Measurements from ENCODE around the gene DDX39B. TPM values are rescaled to one million over a fixed set of nuclear protein-coding genes. Genes with fewer than 3 reads are reported as not detected.

Gene DDX39B
- total RNA-seq, 2 experiments from 2014 or later, result 420 to 442 TPM

DNA sequence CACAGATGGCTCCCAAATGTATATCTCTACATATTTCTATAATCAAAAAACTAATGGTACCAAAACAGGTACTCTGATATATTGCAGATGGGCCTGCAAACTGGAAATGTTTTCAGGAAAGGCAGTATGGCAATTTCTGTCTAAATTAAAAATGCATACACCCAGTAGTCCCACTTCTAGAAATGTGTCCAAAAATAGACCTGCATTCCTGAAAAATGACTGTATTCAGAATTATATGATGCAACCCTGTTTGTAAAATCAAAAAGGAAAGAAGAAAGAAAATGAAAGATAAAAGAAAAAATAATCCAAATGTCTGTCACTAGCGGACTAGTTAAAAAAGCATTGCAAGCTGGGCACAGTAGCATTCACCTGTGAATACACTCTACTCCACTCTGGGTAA is 56.7 kb downstream of the DDX39B start:
- H3K27ac Mint-ChIP-seq, result no peak overlapping the region
- no peak overlapping the region for H3K4me3 Mint-ChIP-seq
- CTCF ChIA-PET, result no interaction called here
- no peaks in the 10 kb centered on the region for H3K9me3 Mint-ChIP-seq
- POLR2A ChIA-PET, result no interaction called here
- peaks cover 8% of the 10 kb centered on the region for H3K36me3 Mint-ChIP-seq (ENCODE audit: low read depth)
- H3K4me1 Mint-ChIP-seq, result peaks cover 17% of the 10 kb centered on the region
- H3K27me3 Mint-ChIP-seq, result no peaks in the 10 kb centered on the region
- no peak for DNase-seq

DNA sequence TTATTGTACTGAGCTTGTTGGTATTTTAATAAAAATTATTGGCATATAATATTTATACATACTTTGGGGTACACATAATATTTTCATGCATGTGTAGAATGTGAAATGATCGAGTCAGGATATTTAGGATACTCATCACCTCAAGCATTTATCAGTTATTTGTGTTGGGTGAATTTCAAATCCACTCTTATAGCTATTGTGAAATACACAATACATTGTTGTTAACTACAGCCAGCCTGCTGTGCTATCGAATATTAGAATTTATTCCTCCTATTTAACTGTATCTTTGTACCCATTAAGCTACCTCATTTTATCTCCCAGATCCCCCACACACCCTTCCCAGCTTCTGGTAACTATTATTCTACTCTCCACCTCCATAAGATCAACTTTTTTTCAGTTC is 58.4 kb downstream of the DDX39B start:
- Mint-ChIP-seq H3K36me3 (ENCODE audit: low read depth) (no peaks in the 10 kb centered on the region), H3K9me3 (no peaks in the 10 kb centered on the region), H3K27me3 (no peaks in the 10 kb centered on the region), H3K4me3 (no peak overlapping the region), H3K27ac (no peak overlapping the region), H3K4me1 (peaks cover 10% of the 10 kb centered on the region)
- ChIA-PET POLR2A (no interaction called here), CTCF (interaction anchor here (0.6 to 0.7 kb wide), 2 partner anchors 10 to 15 kb away, joined by 3 to 5 read pairs; no protein-coding TSS in a partner anchor)
- no peak for DNase-seq

GRCh38 chr6:31480574-31480973 is 61.2 kb downstream of the DDX39B start:
- ChIA-PET POLR2A (no interaction called here), CTCF (no interaction called here)

More at GRCh38 chr6:31480574-31480973, 61.2 kb downstream of the DDX39B start:
- H3K27me3 Mint-ChIP-seq, result no peaks in the 10 kb centered on the region
- H3K4me1 Mint-ChIP-seq, result no peaks in the 10 kb centered on the region
- H3K27ac Mint-ChIP-seq, result no peak overlapping the region
- H3K9me3 Mint-ChIP-seq, result no peaks in the 10 kb centered on the region
- no peaks in the 10 kb centered on the region for H3K36me3 Mint-ChIP-seq (ENCODE audit: low read depth)
- H3K4me3 Mint-ChIP-seq, result no peak overlapping the region
- DNase-seq, result no peak

Other genes starting within 250 kb of the DDX39B start
- 1,000 to 10,000 TPM; 4,654 to 4,702 TPM for gene HLA-B, start 184.8 kb downstream of the DDX39B start, total RNA-seq
- gene MICA, start 138.4 kb downstream of the DDX39B start, total RNA-seq, result 10 to 100 TPM; 10.5 to 10.8 TPM
- 10 to 100 TPM; 54.2 to 55.7 TPM for gene MICB, start 43.9 kb downstream of the DDX39B start, total RNA-seq
- gene MCCD1, start 13.0 kb downstream of the DDX39B start, total RNA-seq, result not detected
- 1 to 10 TPM; 3.6 to 3.7 TPM for gene ATP6V1G2, start 4.6 kb upstream of the DDX39B start, total RNA-seq
- gene NFKBIL1, start 5.6 kb upstream of the DDX39B start, total RNA-seq, result 10 to 100 TPM; 15.8 to 16.0 TPM
- 10 to 100 TPM; 20.9 to 27.0 TPM for gene LTA, start 30.3 kb upstream of the DDX39B start, total RNA-seq
- gene TNF, start 33.6 kb upstream of the DDX39B start, total RNA-seq, result 10 to 100 TPM; 46.5 to 47.1 TPM
- 100 to 1,000 TPM; 585 to 747 TPM for gene LTB, start 40.4 kb upstream of the DDX39B start, total RNA-seq
- gene LST1, start 44.3 kb upstream of the DDX39B start, total RNA-seq, result 10 to 100 TPM; 33.3 to 36.8 TPM
- gene NCR3, start 51.0 kb upstream of the DDX39B start, total RNA-seq, result 10 to 100 TPM; 20.0 to 23.8 TPM
- 10 to 100 TPM; 48.0 to 54.2 TPM for gene AIF1, start 73.2 kb upstream of the DDX39B start, total RNA-seq
- 100 to 1,000 TPM; 240 to 246 TPM for gene PRRC2A, start 78.7 kb upstream of the DDX39B start, total RNA-seq
- gene BAG6, start 110.7 kb upstream of the DDX39B start, total RNA-seq, result 100 to 1,000 TPM; 268 to 286 TPM
- gene APOM, start 113.9 kb upstream of the DDX39B start, total RNA-seq, result 1 to 10 TPM; 3.9 to 4.5 TPM
- 10 to 100 TPM; 20.2 to 20.9 TPM for gene C6orf47, start 118.8 kb upstream of the DDX39B start, total RNA-seq
- 10 to 100 TPM; 34.4 to 42.9 TPM for gene GPANK1, start 123.0 kb upstream of the DDX39B start, total RNA-seq
- 100 to 1,000 TPM; 218 to 273 TPM for gene CSNK2B, start 124.1 kb upstream of the DDX39B start, total RNA-seq
- gene LY6G5B, start 128.0 kb upstream of the DDX39B start, total RNA-seq, result 10 to 100 TPM; 26.0 to 27.4 TPM
- 1 to 10 TPM; 1.7 to 2.1 TPM for gene LY6G5C, start 139.1 kb upstream of the DDX39B start, total RNA-seq
- gene ABHD16A, start 161.3 kb upstream of the DDX39B start, total RNA-seq, result 10 to 100 TPM; 47.2 to 54.1 TPM
- not detected for gene LY6G6F, start 164.9 kb upstream of the DDX39B start, total RNA-seq
- gene LY6G6D, start 173.3 kb upstream of the DDX39B start, total RNA-seq, result not detected
- not detected for gene LY6G6C, start 179.7 kb upstream of the DDX39B start, total RNA-seq
- gene MPIG6B, start 181.4 kb upstream of the DDX39B start, total RNA-seq, result under 1 TPM; 0.15 to 0.19 TPM
- 10 to 100 TPM; 13.3 to 15.4 TPM for gene DDAH2, start 187.3 kb upstream of the DDX39B start, total RNA-seq
- 100 to 1,000 TPM; 525 to 561 TPM for gene CLIC1, start 194.5 kb upstream of the DDX39B start, total RNA-seq
- 10 to 100 TPM; 56.1 to 58.0 TPM for gene MSH5, start 198.0 kb upstream of the DDX39B start, total RNA-seq
- 10 to 100 TPM in 1 of 2 experiments, 1 to 10 TPM in 1; 9.8 to 12.0 TPM for gene SAPCD1, start 220.7 kb upstream of the DDX39B start, total RNA-seq
- gene VWA7, start 235.3 kb upstream of the DDX39B start, total RNA-seq, result 1 to 10 TPM; 5.2 to 5.4 TPM

Data from activated CD4-positive, alpha-beta T cell treated with anti-CD3 and anti-CD28 coated beads, Interleukin-2, amount 10 ng/mL, durations not matched to agents 7 days and 5 days (primary cell).